Measurements from ENCODE around the gene FBXO47.

Gene FBXO47

DNA sequence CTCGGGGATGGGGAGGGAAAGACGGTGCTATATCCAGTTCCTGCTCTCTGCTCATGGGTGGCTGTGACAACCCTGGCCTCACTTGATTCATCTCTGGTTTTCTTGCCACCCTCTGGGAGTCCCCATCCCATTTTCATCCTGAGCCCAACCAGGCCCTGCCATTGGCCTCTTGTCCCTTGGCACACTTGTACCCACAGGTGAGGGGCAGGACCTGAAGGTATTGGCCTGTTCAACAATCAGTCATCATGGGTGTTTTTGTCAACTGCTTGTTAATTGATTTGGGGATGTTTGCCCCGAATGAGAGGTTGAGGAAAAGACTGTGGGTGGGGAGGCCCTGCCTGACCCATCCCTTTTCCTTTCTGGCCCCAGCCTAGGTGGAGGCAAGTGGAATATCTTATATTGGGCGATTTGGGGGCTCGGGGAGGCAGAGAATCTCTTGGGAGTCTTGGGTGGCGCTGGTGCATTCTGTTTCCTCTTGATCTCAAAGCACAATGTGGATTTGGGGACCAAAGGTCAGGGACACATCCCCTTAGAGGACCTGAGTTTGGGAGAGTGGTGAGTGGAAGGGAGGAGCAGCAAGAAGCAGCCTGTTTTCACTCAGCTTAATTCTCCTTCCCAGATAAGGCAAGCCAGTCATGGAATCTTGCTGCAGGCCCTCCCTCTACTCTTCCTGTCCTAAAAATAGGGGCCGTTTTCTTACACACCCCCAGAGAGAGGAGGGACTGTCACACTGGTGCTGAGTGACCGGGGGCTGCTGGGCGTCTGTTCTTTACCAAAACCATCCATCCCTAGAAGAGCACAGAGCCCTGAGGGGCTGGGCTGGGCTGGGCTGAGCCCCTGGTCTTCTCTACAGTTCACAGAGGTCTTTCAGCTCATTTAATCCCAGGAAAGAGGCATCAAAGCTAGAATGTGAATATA is 46.6 kb downstream of the FBXO47 start:
- Histone ChIP-seq H3K27me3 (ENCODE audit: insufficient read depth, low read length) (no peaks in the 10 kb centered on the region), H2AFZ (ENCODE audit: low read length, unreplicated experiment) (no peak overlapping the region), H3K79me2 (ENCODE audit: control insufficient read depth, insufficient read depth, low read length, unreplicated experiment) (peaks cover 1% of the 10 kb centered on the region), H3K4me1 (ENCODE audit: control insufficient read depth, insufficient read depth, low read length, unreplicated experiment) (peaks cover 10% of the 10 kb centered on the region), H3K4me3 (ENCODE audit: low read depth, low read length) (no peak overlapping the region), H3K36me3 (ENCODE audit: insufficient read depth, low read length) (peaks cover 15% of the 10 kb centered on the region; the same call in 1 of the 2 replicates), H3K27ac (ENCODE audit: low read depth, low read length) (no peak overlapping the region)

GRCh38 chr17:38919316-38920078 is 47.7 kb downstream of the FBXO47 start:
- Histone ChIP-seq H3K4me1 (ENCODE audit: control insufficient read depth, insufficient read depth, low read length, unreplicated experiment) (peaks cover 10% of the 10 kb centered on the region), H3K27ac (ENCODE audit: low read depth, low read length) (no peak overlapping the region), H3K36me3 (ENCODE audit: insufficient read depth, low read length) (peaks cover 25% of the 10 kb centered on the region; the same call in 1 of the 2 replicates), H2AFZ (ENCODE audit: low read length, unreplicated experiment) (no peak overlapping the region), H3K79me2 (ENCODE audit: control insufficient read depth, insufficient read depth, low read length, unreplicated experiment) (peaks cover 3% of the 10 kb centered on the region), H3K27me3 (ENCODE audit: insufficient read depth, low read length) (no peaks in the 10 kb centered on the region), H3K4me3 (ENCODE audit: low read depth, low read length) (no peak overlapping the region)

DNA sequence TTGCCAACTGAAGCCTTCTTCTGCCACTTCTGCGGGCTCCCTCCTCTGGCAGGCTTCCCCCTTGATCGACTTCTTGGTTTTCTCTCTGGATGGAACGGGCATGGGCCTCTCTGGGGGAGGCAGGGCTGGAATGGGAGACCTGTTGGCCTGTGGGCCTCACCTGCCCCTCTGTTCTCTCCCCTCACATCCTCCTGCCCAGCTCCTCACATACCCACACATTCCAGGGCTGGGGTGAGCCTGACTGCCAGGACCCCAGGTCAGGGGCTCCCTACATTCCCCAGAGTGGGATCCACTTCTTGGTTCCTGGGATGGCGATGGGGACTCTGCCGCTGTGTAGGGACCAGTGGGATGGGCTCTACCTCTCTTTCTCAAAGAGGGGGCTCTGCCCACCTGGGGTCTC is 48.3 kb downstream of the FBXO47 start:
- peaks cover 25% of the 10 kb centered on the region; the same call in 1 of the 2 replicates for H3K36me3 ChIP-seq (ENCODE audit: insufficient read depth, low read length)

DNA sequence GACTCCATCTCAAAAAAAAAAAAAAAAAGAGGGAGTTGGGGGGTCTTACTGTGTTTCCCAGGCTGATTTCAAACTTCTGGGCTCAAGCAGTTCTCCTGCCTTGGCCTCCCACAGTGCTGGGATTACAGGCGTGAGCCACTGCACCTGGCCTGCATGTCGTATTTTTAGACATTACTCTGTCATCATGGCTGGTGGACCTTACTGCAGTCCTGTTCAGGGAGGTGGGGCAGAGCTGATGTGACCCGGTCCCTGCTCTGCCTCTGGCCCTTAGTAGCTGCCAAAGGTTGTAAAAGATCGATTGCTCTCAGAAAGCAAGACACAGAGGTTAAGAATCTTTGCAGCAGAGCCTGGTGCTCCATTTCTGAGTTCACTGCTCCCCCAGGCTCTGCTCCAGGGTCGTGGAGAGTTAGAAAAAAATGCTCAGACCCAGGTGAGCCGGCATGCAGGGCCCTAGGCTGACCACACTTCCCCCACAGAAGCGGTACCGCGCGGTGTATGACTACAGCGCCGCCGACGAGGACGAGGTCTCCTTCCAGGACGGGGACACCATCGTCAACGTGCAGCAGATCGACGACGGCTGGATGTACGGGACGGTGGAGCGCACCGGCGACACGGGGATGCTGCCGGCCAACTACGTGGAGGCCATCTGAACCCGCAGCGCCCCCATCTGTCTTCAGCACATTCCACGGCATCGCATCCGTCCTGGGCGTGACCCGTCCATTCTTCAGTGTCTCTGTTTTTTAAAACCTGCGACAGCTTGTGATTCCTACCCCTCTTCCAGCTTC is 48.9 kb downstream of the FBXO47 start:
- peaks cover 10% of the 10 kb centered on the region for H3K4me1 ChIP-seq (ENCODE audit: control insufficient read depth, insufficient read depth, low read length, unreplicated experiment)
- H3K27ac ChIP-seq (ENCODE audit: low read depth, low read length), result no peak overlapping the region
- H3K79me2 ChIP-seq (ENCODE audit: control insufficient read depth, insufficient read depth, low read length, unreplicated experiment), result peaks cover 3% of the 10 kb centered on the region
- H3K36me3 ChIP-seq (ENCODE audit: insufficient read depth, low read length), result peaks cover 25% of the 10 kb centered on the region; the same call in 1 of the 2 replicates
- H3K4me3 ChIP-seq (ENCODE audit: low read depth, low read length), result no peak overlapping the region
- no peak overlapping the region for H2AFZ ChIP-seq (ENCODE audit: low read length, unreplicated experiment)
- H3K27me3 ChIP-seq (ENCODE audit: insufficient read depth, low read length), result no peaks in the 10 kb centered on the region

More for the DNA sequence above, 48.3 kb downstream of the FBXO47 start:
- Histone ChIP-seq H3K27ac (ENCODE audit: low read depth, low read length) (no peak overlapping the region), H3K27me3 (ENCODE audit: insufficient read depth, low read length) (no peaks in the 10 kb centered on the region), H3K79me2 (ENCODE audit: control insufficient read depth, insufficient read depth, low read length, unreplicated experiment) (peaks cover 3% of the 10 kb centered on the region), H2AFZ (ENCODE audit: low read length, unreplicated experiment) (no peak overlapping the region), H3K4me3 (ENCODE audit: low read depth, low read length) (no peak overlapping the region), H3K4me1 (ENCODE audit: control insufficient read depth, insufficient read depth, low read length, unreplicated experiment) (peaks cover 10% of the 10 kb centered on the region)

GRCh38 chr17:38917259-38917658 is 49.9 kb downstream of the FBXO47 start:
- no peak overlapping the region for H3K4me3 ChIP-seq (ENCODE audit: low read depth, low read length)
- H3K79me2 ChIP-seq (ENCODE audit: control insufficient read depth, insufficient read depth, low read length, unreplicated experiment), result peaks cover 7% of the 10 kb centered on the region
- peaks cover 2% of the 10 kb centered on the region for H3K4me1 ChIP-seq (ENCODE audit: control insufficient read depth, insufficient read depth, low read length, unreplicated experiment)
- H3K27me3 ChIP-seq (ENCODE audit: insufficient read depth, low read length), result no peaks in the 10 kb centered on the region
- no peak overlapping the region for H2AFZ ChIP-seq (ENCODE audit: low read length, unreplicated experiment)
- peaks cover 25% of the 10 kb centered on the region; the same call in 1 of the 2 replicates for H3K36me3 ChIP-seq (ENCODE audit: insufficient read depth, low read length)
- no peak overlapping the region for H3K27ac ChIP-seq (ENCODE audit: low read depth, low read length)

DNA sequence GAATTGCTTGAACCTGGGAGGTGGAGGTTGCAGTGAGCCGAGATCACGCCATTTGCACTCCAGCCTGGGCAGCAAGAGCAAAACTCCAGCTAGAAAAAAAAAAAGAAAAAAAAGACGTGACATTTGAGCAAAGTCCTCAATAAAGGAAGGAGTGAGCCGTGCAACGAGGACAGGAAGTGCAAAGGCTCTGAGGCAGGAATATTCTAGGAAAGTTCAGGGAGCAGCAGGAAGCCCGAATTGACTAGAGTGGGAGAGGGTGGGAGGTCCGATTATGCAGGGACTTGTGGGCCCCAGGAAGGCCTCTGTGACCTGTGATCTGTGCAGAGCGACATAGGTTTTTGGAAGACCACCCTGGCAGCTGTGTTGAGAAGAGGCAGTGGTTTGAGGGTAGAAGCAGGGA is 50.4 kb downstream of the FBXO47 start:
- Histone ChIP-seq H3K27me3 (ENCODE audit: insufficient read depth, low read length) (no peaks in the 10 kb centered on the region), H3K79me2 (ENCODE audit: control insufficient read depth, insufficient read depth, low read length, unreplicated experiment) (peaks cover 9% of the 10 kb centered on the region), H3K27ac (ENCODE audit: low read depth, low read length) (no peak overlapping the region), H2AFZ (ENCODE audit: low read length, unreplicated experiment) (no peak overlapping the region), H3K4me1 (ENCODE audit: control insufficient read depth, insufficient read depth, low read length, unreplicated experiment) (peaks cover 4% of the 10 kb centered on the region), H3K36me3 (ENCODE audit: insufficient read depth, low read length) (peaks cover 25% of the 10 kb centered on the region; the same call in 1 of the 2 replicates), H3K4me3 (ENCODE audit: low read depth, low read length) (no peak overlapping the region)

GRCh38 chr17:38915639-38915995 is 51.6 kb downstream of the FBXO47 start:
- Histone ChIP-seq H3K36me3 (ENCODE audit: insufficient read depth, low read length) (peaks cover 25% of the 10 kb centered on the region; the same call in 1 of the 2 replicates), H3K27me3 (ENCODE audit: insufficient read depth, low read length) (no peaks in the 10 kb centered on the region), H2AFZ (ENCODE audit: low read length, unreplicated experiment) (no peak overlapping the region), H3K27ac (ENCODE audit: low read depth, low read length) (no peak overlapping the region), H3K79me2 (ENCODE audit: control insufficient read depth, insufficient read depth, low read length, unreplicated experiment) (peaks cover 11% of the 10 kb centered on the region), H3K4me3 (ENCODE audit: low read depth, low read length) (no peak overlapping the region), H3K4me1 (ENCODE audit: control insufficient read depth, insufficient read depth, low read length, unreplicated experiment) (peaks cover 4% of the 10 kb centered on the region)

GRCh38 chr17:38914741-38915638 is 52.2 kb downstream of the FBXO47 start:
- peaks cover 12% of the 10 kb centered on the region for H3K79me2 ChIP-seq (ENCODE audit: control insufficient read depth, insufficient read depth, low read length, unreplicated experiment)
- no peaks in the 10 kb centered on the region for H3K27me3 ChIP-seq (ENCODE audit: insufficient read depth, low read length)
- no peak overlapping the region for H3K27ac ChIP-seq (ENCODE audit: low read depth, low read length)
- peaks cover 4% of the 10 kb centered on the region for H3K4me1 ChIP-seq (ENCODE audit: control insufficient read depth, insufficient read depth, low read length, unreplicated experiment)
- no peak overlapping the region for H2AFZ ChIP-seq (ENCODE audit: low read length, unreplicated experiment)
- peaks cover 22% of the 10 kb centered on the region; the same call in 1 of the 2 replicates for H3K36me3 ChIP-seq (ENCODE audit: insufficient read depth, low read length)
- no peak overlapping the region for H3K4me3 ChIP-seq (ENCODE audit: low read depth, low read length)

DNA sequence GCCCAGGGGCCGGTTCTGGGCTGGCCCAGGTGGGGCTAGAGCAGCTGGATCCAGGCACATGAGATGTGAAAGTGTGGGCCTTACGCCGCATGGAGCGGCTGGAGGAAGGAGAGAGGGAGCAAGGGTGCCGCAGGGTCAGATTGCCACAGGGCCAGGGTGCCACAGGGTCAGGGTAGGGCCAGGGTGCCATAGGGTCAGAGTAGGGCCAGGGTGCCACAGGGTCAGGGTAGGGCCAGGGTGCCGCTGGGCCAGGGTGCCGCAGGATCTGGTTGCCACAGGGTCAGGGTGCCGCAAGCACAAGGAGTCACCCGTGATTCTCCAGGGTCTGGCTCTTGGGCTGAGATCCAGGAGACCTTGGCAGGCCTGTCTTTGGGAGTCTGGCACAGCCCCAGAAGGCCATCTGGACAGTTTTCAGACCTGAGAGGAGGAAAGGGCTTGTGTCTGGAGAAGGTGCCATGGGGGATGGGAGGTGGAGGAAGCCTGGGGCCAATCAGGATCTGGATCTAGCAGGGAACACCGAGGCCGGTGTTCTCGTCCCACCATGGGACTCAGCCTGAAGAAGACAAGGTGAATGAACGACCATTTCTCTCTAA is 54.9 kb downstream of the FBXO47 start:
- peaks cover 4% of the 10 kb centered on the region for H3K4me1 ChIP-seq (ENCODE audit: control insufficient read depth, insufficient read depth, low read length, unreplicated experiment)
- peaks cover 37% of the 10 kb centered on the region for H3K79me2 ChIP-seq (ENCODE audit: control insufficient read depth, insufficient read depth, low read length, unreplicated experiment)
- H3K36me3 ChIP-seq (ENCODE audit: insufficient read depth, low read length), result peaks cover 18% of the 10 kb centered on the region; the same call in 1 of the 2 replicates
- no peak overlapping the region for H3K4me3 ChIP-seq (ENCODE audit: low read depth, low read length)
- no peaks in the 10 kb centered on the region for H3K27me3 ChIP-seq (ENCODE audit: insufficient read depth, low read length)
- no peak overlapping the region for H2AFZ ChIP-seq (ENCODE audit: low read length, unreplicated experiment)
- no peak overlapping the region for H3K27ac ChIP-seq (ENCODE audit: low read depth, low read length)
